Measurements from ENCODE around the gene CDH13.

The CDH13 gene

DNA sequence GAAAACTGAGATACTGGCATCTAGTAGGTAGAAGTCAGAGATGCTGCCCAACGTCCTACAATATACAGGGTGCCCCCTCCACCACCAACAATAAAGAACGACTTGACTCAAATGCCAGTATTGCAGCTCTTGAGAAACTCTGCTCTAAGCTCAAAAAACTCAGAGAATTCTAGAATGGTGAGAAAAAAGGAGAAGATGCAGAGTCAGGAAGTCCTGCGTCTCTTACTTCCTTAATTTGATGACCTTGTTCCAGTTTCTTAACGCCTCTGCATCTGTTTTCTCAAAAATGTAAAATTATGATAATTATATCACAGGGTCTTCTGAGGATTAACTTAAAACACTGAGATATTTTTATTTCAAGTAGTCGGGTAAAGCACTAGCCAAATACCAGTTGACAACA lies 1179.3 kb downstream of the CDH13 start:
- no peak for DNase-seq (ENCODE audit: low spot score)

DNA sequence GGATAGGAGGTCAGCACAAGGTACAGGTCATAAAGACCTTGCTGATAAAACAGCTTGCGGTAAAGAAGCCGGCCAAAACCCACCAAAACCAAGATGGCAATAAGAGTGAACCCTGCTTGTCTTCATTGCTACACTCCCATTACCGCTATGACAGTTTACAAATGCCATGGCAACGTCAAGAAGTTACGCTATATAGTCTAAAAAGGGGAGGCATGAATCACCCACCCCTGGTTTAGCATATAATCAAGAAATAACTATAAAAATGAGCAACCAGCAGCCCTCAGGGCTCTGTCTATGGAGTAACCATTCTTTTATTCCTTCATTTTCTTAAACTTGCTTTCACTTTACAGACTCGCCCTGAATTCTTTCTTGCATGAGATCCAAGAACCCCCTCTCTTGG lies 1180.0 kb downstream of the CDH13 start:
- DNase-seq (ENCODE audit: low spot score), result no peak

DNA sequence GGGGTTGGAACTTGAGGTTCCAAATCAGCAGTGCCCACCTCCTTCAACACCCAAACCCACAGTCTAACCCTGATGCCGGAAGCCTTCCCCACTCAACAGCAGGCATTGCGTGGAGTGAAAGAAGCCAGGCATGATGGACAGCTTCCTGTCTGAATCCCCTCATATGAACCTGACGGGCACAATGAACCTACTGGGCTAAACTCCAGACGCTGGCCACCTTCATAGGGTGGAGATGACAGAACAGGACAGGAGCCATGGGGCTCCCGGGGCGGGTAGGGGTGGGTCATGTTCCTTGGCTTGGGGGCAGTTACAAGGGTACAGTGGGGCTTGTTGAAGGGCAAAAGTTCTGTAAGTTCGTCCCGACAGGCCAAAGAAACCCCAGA lies 1180.5 kb downstream of the CDH13 start:
- no peak for DNase-seq (ENCODE audit: low spot score)

DNA sequence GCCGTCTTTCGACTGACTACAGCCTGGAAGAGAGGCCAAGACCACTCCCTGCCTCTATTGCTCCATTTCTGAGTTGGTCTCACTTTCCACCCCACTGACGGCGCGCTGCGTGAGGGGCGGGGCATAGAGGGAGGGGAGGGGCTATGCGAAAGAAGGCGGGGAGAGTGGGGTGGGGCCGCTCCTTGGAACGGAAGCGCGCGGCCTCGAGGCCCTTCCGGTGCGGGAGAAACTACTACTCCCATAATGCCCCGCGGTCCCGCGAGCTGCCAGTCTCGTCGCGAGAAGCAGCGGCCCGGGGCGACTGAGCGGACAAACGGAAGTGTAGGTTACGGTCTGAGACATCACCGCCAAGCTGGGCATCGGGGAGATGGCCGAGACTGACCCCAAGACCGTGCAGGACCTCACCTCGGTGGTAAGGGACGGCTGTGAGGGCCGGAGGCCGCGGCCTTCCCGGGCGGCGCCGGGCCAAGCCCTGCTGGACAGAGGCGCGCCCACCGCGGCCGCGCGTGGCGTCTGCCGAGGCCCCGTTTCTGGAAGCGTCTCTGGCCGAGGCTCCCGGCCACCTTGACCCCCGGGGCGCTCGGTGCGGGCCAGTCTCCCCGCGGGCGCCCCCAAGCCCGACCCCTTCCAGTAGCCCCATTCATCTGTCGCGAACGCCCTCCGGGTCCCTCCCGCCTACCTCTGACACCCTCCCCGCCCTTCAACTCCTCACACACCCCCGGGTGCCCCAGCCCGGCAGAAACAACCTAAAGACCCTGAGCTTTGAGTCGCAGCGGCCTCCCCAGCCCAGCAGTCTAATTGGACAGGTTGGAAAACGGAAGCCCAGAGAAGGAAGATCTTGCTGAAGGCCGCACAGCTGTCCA lies 1181.2 kb downstream of the CDH13 start, which contains the start of gene HSBP1:
TSS of gene HSBP1 (plus strand) at position 269 of the 863 bp plus-strand sequence. CDS start at position 368, 99 bp downstream.
- DNase-seq (ENCODE audit: low spot score), result peak; percentile 94

DNA sequence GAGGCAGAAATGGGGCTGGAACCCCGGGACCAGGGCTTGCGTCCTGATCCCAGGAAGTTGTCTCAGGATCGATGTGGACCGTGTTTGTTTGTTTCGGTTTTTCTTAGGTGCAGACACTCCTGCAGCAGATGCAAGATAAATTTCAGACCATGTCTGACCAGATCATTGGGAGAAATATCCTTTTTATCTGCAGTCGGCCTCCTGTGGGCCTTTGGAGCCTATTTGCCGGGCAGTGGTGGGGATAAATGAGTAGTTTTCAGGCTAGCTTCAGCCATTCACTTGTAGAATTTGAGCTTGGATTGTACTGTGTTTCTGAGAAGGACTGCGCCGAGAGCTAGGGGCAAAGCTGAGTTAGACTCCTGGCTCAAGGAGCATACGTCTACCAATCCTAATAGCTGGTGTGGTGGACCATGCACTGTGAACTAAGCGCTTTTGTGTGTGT lies 1181.8 kb downstream of the CDH13 start:
- peak; percentile 25 for DNase-seq (ENCODE audit: low spot score)

DNA sequence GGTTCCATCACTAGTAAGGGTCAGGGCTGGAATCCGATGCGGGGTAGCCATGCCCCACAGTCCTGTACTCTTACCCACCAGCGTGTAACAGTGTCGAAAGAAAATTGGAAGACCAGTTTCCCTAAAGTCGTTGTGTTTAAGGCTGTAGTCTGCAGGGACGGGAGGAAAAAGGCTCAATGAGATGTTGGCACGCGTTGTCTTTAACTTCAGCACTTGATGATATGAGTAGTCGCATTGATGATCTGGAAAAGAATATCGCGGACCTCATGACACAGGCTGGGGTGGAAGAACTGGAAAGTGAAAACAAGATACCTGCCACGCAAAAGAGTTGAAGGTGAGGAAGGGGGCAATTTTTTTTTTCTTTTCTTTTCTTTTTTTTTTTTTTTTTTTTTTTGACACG lies 1182.3 kb downstream of the CDH13 start:
- DNase-seq (ENCODE audit: low spot score), result no peak

DNA sequence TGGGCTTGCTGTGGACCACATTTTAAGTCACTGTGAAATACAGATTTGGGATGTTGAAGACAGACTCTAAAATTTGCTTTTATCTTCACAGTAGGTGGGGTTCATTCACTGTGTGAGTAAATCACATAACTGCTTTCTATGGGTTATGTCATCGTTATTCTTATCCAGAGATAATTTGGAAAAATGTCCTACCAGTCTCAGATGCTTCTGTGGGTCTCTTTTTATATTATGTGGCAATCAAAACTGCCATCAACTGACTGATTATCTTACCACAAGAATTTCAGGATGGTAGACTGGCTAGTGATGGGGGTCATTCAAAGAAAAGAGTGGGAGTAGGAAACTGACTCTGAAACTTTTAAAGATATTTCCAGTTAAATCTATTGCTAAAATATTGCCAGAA lies 1184.1 kb downstream of the CDH13 start:
- DNase-seq (ENCODE audit: low spot score), result no peak

DNA sequence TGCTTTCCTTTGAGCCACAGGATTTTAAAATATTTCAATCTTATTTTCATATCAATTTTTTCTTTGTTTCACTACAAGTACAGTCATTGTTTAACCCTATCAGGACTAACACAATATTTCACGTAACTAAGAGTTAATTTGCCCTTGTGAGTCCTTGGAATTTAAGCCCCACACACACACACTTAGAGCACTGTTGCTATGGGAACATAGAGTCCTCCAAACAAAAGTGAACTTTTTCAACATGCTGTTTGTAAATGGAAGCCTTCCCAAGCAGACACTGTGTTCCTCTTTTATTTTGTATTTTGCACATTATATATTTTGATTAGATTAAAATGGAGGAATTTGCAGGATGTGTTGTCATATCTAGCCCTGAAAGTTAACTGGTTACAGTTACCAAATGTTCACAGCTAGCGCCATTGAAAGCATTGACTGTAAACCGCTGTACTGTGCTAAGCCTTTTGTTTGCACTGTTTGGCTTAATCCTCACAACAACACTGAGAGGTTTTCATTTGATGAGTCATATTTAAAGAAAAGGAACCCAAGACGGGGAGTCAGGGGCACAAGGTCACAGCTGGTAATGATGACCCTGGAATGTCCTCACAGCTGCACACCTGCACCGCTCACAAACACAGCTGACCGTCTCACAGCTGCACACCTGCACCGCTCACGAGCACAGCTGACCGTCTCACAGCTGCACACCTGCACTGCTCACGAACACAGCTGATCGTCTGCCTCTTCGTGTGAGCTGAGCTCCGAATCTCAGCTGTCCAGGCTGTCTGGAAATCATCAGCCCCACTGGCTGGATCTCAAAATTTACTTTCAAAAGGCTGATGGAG lies 1187.3 kb downstream of the CDH13 start:
- peak; percentile 67 for DNase-seq (ENCODE audit: low spot score)

DNA sequence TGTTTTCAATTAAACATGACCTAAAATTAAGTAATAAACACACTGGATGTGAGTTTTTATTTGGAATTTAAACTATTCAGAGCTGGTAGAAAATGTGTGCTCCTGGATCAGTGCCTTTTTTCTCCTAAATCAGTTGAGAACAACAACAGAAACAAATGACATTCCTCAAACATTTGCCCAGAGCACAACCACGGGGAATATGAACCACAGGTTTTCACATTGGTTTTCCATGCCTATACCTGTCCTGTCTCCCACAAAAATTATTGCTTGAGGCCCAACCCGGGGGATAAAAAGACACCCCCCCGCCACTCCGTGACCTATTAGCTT lies 1187.9 kb downstream of the CDH13 start:
- DNase-seq (ENCODE audit: low spot score), result no peak

DNA sequence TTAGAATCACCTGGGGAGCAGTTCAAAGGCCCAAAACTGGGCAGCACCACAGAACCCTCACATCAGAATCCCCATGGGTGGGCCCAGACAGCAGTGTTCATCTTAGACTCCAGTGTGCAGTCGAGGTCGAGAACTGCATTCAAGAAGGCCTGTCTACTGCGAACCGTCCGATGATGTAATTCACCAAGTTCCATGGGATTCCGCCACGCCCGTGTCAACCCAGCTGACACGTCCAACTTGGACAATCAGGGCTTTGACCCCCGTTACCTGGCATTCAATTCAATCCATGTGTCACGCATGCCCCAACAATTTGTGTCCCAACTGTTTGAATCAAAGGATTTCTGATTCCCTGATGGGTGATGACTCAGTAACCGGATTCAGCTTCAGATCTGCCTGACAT lies 1190.3 kb downstream of the CDH13 start:
- no peak for DNase-seq (ENCODE audit: low spot score)

DNA sequence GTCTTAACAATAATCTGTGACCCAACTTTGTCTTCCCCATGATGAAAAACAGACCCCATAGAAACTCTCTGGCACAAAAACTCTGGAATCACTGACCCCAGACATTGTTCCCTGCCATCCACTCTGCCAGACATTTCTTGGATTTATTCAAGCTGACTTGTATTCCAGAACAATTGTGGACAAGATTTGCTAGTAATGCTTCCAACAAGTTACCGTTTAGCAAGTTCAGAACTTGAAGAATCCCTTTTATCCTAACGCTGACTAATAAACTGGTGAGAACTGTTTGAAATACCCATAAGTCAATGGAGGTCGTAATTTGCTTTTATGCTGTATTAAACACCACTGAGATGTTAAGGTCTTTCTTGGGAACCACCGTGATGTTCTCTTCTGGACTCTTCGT lies 1191.5 kb downstream of the CDH13 start:
- peak; percentile 22 for DNase-seq (ENCODE audit: low spot score)

DNA sequence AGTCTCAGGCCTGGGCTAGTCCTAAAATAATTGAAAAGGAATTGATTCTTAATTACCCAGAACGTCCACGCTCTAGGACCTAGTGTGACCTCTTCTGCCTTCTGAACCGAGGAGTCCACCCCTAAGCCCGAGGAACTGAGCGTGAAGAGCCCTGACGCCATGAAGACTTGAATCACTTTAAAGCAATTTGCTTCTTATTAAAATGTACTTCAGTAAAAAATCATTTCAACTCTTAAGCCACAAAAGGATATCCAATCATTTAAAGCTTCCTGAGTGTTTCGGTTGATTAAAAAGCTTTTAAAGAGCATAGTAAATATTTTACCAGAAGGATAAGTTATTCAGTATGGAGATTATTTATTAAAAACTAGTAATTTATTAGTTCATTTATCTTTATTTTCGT lies 1192.6 kb downstream of the CDH13 start:
- DNase-seq (ENCODE audit: low spot score), result peak; percentile 39

DNA sequence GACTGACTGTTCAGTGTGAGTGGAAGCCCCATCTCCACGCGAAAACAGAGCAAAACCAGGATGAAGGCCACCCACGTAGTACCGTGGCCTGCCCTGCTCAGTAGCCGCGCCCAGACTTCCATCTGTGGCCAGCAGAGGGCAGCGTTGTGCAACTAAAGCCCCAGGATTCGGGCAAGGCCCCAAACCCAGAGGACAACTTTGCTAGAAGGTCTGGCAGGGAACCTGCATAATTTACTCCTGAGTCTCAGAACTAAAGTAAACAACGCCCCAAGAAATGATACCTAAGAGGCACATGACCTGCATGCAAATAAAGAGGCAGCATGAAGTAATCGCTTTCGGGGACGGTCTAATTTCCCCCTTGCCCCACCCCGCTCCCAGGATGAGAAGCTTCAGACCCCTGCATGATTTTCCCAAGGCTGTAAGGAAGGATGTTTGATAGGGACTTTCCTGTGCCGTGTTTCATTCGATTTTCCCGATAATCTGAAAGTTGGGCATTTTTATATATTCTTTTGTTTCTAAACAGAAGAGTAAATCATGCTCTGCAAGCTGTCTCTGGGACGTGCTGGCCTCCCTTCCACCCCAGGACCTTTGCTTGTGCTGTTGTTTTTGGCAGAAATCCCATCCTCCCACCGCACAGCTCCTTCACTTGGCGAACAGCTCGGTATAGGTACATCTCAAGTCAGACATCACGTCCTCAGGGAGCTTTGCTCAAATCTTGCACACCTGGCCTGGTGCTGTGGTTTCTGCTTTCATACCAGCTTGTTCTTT lies 1199.6 kb downstream of the CDH13 start:
- peak; percentile 85 for DNase-seq (ENCODE audit: low spot score)

DNA sequence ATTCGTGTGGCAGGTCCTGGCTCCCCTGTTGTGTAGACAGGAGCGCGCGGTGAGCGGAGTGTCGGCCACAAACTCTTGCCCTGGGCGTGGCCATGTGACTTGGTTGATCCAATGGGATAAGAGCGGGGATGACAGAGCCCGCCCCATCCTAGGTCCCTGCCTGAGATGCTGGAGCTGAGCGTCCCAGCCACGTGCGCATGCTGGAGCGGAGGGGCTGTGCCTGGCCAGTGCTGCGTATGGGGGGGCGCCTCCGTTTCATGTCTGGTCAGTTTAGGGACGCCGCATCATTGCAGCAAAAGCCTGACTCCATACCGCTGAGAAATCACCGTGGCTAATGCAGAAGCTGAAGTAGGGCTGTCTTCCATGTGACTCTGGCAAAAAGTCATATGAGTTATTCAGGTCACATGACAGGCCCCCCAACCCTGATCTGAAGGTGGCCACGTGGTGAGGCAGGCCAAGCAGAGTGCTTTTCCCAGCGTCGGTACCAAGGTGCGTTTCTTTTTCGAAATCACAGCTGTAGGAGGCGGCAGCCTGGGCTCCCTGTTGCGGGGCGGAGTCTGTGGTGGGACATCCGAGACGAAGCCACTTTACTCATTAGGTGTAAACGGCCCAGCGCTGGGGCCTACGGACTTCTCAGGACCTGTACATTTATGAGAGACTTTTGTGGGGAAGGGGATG lies 1203.5 kb downstream of the CDH13 start:
- no peak for DNase-seq (ENCODE audit: low spot score)

DNA sequence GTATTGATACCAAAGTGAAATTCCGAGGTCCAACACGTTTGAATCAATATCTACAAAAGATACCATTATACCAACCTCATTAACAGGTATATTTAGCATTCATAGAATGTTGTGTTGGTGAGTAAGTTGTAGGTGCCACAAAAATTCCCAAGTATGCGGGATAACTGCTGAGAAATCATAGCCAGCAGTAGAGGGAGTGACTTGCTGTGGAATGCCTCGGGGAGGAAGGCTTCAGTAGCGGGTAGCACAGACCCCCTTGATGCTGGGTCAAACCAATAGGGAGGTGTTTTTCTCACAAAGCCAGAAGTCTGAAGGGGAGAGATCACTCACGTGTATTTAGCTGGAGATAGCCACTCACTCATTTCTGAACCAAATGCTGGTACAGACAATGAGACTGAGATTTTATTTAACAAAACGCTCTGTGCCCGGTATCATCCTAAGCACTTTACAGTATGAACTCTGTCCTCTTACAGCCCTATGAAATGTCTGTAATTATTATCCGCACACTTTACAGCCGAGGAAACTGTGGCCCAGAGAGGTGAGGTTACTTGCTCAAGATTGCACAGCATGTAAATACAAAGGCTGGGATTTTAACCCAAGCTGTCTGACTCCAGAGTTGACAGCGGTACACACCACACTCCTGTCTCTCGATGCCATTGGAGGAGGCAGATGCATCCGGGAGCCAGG lies 1204.1 kb downstream of the CDH13 start:
- no peak for DNase-seq (ENCODE audit: low spot score)

DNA sequence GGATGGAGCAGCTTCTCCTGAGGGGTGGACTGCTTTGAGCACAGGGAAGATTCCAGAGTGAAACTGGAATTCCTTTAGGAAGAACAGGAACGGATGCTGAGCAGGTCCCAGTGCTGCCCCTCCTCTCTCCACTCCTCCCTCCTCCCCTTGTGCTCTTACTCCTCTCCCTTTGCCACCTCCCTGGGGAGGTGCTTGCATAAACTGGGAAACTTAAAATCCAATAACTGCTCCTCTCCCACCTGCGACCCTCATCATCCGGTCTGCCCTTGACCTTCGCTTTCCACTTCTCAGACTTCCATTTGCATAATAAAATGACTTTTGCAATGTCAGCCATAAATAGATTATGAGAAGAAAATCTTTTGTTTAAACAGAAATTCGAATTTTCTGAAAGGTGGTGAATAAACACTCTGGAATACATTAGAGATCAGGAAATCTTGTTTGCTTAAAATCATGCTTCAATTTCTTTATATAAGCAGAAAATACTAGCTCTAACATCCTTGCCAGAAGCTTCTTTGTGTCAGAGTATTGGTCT lies 1204.8 kb downstream of the CDH13 start:
- DNase-seq (ENCODE audit: low spot score), result no peak

DNA sequence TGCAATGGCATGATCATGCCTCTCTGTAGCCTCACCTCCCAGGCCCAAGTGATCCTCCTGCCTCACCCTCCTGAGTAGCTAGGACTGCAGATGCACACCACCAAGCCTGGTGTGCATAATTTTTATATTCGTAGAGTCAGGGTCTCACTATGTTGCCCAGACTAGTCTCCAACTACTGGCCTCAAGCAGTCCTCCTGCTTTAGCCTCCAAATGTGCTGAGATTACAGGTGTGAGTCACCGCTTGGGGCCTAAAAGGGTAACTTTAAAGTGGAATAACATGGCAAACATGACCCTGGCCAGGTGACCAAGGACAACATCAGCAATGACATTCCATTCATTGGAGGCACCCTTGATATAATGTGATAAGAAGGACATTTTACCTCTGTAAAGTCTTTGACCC lies 1207.2 kb downstream of the CDH13 start:
- no peak for DNase-seq (ENCODE audit: low spot score)

DNA sequence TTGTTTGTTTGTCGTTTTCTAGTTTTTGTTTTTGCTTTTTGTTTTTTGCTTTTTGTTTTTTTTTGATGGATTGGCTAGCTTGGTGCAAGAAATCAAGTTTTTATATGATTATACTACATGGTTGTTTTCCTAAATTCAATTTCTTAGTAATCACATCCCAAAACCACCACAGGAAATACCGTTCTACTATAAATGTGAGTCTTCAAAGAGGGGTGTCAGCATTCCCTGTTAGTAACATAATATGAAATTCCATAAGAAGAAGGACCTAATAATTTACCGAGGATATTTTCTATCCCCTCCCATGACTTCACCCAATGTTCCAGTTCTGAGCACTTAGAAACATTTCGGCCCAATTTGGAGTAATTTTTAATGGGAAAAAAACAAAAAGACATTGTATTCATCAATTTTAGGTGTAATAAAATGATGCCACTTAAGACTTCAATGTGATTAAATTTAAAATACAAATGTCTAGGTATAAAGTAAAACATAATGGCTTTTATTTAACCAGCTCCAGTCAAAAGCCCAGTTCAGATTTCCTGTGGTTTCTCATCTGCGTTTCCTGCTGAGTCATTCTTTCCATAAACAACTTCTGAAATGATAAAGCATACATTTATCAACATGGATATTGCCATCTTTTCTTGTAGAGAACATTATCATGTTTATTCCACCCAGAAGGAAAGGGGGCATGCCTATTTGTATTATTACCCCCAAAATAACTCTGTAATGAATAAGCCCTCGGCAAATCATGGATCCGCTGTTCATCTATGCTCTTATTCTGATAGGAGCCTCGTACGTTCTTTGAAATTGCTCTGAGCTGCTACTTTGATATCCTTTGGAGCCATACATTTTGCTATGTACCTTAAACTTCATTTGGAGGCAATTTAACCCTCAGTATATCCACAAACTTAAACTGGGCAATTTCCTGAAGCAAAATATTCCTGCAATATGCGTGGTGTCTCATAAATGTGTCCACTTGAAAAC lies 1209.1 kb downstream of the CDH13 start:
- peak; percentile 44 for DNase-seq (ENCODE audit: low spot score)

DNA sequence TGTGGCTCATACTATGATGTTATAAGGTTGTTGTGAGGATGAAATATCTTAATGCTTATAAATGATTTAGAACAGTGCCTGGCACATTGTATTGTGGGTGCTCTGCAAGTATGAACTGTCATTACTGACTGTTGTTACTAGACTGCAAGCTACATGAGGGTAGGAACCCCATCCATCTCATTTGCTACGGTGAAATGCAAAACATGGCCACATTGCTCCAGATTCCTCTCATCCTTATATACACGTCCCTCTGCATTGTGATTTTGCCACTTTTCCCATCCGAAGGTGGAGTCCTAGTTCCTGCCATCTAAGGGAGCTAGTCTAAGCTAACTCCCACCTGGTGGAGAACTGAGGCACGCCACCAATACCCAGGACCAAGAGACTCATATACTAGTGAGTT lies 1210.8 kb downstream of the CDH13 start:
- DNase-seq (ENCODE audit: low spot score), result no peak

DNA sequence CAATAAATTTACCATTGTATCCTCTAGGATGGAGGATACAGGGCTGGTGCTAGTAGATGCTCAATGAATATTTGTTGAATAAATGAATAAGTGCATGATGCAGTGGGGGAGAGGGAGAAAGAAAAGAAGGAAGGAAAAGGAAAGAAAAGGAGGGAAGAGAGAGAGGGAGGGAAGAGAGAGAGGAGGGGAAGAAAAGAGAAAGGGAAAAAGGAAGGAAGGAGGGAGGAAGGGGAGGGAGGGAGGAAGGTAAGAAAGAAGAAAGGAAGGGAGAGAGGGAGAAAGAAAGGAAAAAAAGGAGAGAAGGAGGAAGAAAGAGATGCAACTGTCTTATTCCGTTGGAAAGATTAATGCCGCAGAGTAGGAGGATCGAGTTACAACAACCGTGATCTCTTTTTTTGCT lies 1211.4 kb downstream of the CDH13 start:
- no peak for DNase-seq (ENCODE audit: low spot score)
